Measurements from ENCODE around the gene HOXC4.

GRCh38 chr12:54053003-54053750, 458 bp upstream of the HOXC4 start:
- TF ChIP-seq, protein P1, sequence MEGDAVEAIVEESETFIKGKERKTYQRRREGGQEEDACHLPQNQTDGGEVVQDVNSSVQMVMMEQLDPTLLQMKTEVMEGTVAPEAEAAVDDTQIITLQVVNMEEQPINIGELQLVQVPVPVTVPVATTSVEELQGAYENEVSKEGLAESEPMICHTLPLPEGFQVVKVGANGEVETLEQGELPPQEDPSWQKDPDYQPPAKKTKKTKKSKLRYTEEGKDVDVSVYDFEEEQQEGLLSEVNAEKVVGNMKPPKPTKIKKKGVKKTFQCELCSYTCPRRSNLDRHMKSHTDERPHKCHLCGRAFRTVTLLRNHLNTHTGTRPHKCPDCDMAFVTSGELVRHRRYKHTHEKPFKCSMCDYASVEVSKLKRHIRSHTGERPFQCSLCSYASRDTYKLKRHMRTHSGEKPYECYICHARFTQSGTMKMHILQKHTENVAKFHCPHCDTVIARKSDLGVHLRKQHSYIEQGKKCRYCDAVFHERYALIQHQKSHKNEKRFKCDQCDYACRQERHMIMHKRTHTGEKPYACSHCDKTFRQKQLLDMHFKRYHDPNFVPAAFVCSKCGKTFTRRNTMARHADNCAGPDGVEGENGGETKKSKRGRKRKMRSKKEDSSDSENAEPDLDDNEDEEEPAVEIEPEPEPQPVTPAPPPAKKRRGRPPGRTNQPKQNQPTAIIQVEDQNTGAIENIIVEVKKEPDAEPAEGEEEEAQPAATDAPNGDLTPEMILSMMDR (IDR thresholded peaks at IDR 0.05; ENCODE audit: insufficient read depth, low read depth, low read length), result no peak
- no peak for TF ChIP-seq EZH2 (IDR thresholded peaks at IDR 0.05; ENCODE audit: insufficient read depth, low read length)
